Heart right ventricle (tissue), 16 donors: ENCODE measurements around the gene RAB34. TPM values are rescaled to one million over a fixed set of nuclear protein-coding genes. Genes with fewer than 3 reads are reported as not detected.

Experiments used
- ATAC-seq, 8 donors: fragments of 200-7000 bp; cut with Tn5 transposase; one replicate each; pipeline ENCODE4 v1.9.1; 2020; ENCODE audit warnings: mild to moderate bottlenecking in 8 of 8, moderate library complexity in 8 of 8, moderate number of reproducible peaks in 1 of 8
- DNase-seq, 2 donors: peaks; one replicate each; pipeline ENCODE4 v3.0.0-alpha.2; 2020
- H3K27ac ChIP-seq, 10 donors: fragments of 200-600 bp; sonication (generic) in 2 of 10; one replicate each; pipeline versions ENCODE4 v1.5.0 to v1.8.0; 2020 to 2022; ENCODE audit warnings: mild to moderate bottlenecking in 3 of 10
- H3K27me3 ChIP-seq, 7 donors: fragments of 200-600 bp; one replicate each; pipeline ENCODE4 v1.8.0; 2021 to 2022; ENCODE audit warnings: mild to moderate bottlenecking in 2 of 7
- H3K36me3 ChIP-seq, 9 donors: fragments of 200-600 bp; sonication (generic) in 1 of 9; one replicate each; pipeline versions ENCODE4 v1.5.0 to v1.8.0; 2020 to 2022; ENCODE audit warnings: mild to moderate bottlenecking in 2 of 9
- H3K4me1 ChIP-seq, 9 donors: fragments of 200-600 bp; sonication (generic) in 1 of 9; one replicate each; pipeline versions ENCODE4 v1.5.0 to v1.8.0; 2020 to 2022; ENCODE audit warnings: mild to moderate bottlenecking in 4 of 9
- H3K4me3 ChIP-seq, 10 donors: fragments of 200-600 bp; sonication (generic) in 2 of 10; one replicate each; pipeline versions ENCODE4 v1.5.0 to v1.8.0; 2020 to 2022; ENCODE audit warnings: mild to moderate bottlenecking in 7 of 10, moderate library complexity in 2 of 10
- H3K9me3 ChIP-seq, 11 donors: fragments of 200-600 bp in 10 of 11; sonication (generic) in 2 of 11; one replicate each; pipeline versions ENCODE4 v1.5.0 to v1.8.0; 2013 to 2022; ENCODE audit warnings: mild to moderate bottlenecking in 2 of 11, control low read depth in 1 of 11, moderate library complexity in 1 of 11
- CTCF ChIP-seq, 9 donors: fragments of 200-600 bp; sonication (generic) in 2 of 9; IDR thresholded peaks; one replicate each; pipeline versions ENCODE4 v1.5.0 to v1.8.0; 2021 to 2022; ENCODE audit warnings: antibody characterized with exemption in 9 of 9, mild to moderate bottlenecking in 5 of 9, moderate library complexity in 1 of 9
- WGBS, 2 donors: extraction: QIAGEN DNeasy Blood & Tissue Kit; methylation state at CpG; one replicate each; pipeline ENCODE4 v1.1.7; 2013; ENCODE audit warnings: inconsistent platforms in 1 of 2; 5-methylcytosine and 5-hydroxymethylcytosine counted together
- intact Hi-C, 10 donors: fragments of 100-400 bp; cut with DNase I; formaldehyde crosslinking; loops; one replicate each; pipeline versions ENCODE4 v1.11.1 to v1.14.2; 2022
- polyA plus RNA-seq, 2 donors: library from polyadenylated mRNA; stranded (reverse); fragments of 200-250 nt; gene quantifications; one replicate each; pipeline ENCODE4 v1.2.3, GENCODE V29; 2013
- total RNA-seq, 10 donors: library from RNA; stranded (reverse); fragmentation: NEBNext Ultra II Directional in 3 of 10; extraction: Animal tissue kit (Norgen Biotek cat#: 25700) in 3 of 10; gene quantifications; one replicate each; pipeline versions ENCODE4 v1.2.1 to v1.2.4, GENCODE V29; 2021 to 2023
- donor health status: Arrhythmogenic right ventricular cardiomyopathy.
- donor health status: ischemic (EF 13 %, LVEDD 7.1; RV severe dilation, severe dysfunction).
- donor health status: healthy with polysubstance abuse.
- donor health status: DM: no; HTN: yes; CAD: no.
- donor health status: DM: no; HTN: no; CAD: no.
- donor health status: ischemic (EF 25% LVEDD 6.9; RV normal size, moderate dysfunction).
- donor health status: ischemic (EF 25% LVEDD 5.7; RV mildly dilated, moderate dysfunction).
- donor health status: healthy.
- donor health status: DM: yes; HTN: yes; CAD: no.
- donor health status: Ischemic cardiomyopathy.
- donor health status: ischemic (EF 35%, LVEDD 5.7; RV mildly dilated, moderate dysfunction).
- donor health status: nonischemic (EF 11% LVEDD 7.7; RV severe dilation, severe dysfunction).
- donor health status: DM: yes; HTN: yes; CAD: no.
- donor health status: PGD.
- donor health status: ischemic (EF 29% LVEDD 5.4; RV normal size, mild dysfunction).
- donor health status: nonischemic (EF 23%, LVEDD 6.1; RV moderate dilation, normal function).

Gene RAB34
- total and polyA plus RNA-seq, 12 donors: 7.0 to 37.3 (median 11.8) TPM

DNA sequence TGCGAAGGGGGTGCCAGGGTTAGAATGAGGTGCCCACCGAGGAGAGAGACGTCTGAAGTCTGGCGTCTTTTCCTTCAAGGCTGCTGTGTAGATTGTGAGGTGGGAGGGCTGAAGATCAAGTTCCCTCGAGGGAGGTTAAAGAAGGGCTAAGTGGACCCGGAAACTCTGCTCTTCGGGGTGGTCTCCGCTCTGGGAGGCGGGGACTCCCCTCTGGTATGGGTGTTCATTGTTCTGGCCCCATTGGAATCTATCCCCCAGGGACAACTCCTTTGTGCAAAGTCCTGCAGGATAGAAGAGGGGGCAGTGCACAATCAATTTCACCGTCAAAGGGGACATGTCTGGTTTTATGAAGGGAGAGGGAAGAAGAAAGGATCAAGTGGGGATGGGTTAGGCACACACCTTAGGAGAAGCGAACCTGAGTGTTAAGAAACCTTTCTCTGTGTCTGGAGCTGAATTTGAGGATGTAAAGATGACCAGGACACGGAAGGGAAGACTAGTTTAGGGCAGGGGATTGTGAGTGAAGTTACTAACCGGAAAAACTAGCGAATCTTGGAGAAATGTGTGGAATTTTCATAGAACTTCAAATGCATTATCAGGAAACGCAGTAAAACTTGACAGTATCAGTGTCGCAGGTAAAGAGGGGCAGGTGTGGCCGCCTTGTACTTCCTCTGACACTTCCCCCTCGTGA lies 809 bp upstream of the RAB34 start:
- no peak for TF ChIP-seq CTCF (IDR thresholded peaks at IDR 0.05)
- H3K4me1 ChIP-seq: peaks cover 17 to 65% (median 53%) of the 10 kb centered on the region in 9 donors

DNA sequence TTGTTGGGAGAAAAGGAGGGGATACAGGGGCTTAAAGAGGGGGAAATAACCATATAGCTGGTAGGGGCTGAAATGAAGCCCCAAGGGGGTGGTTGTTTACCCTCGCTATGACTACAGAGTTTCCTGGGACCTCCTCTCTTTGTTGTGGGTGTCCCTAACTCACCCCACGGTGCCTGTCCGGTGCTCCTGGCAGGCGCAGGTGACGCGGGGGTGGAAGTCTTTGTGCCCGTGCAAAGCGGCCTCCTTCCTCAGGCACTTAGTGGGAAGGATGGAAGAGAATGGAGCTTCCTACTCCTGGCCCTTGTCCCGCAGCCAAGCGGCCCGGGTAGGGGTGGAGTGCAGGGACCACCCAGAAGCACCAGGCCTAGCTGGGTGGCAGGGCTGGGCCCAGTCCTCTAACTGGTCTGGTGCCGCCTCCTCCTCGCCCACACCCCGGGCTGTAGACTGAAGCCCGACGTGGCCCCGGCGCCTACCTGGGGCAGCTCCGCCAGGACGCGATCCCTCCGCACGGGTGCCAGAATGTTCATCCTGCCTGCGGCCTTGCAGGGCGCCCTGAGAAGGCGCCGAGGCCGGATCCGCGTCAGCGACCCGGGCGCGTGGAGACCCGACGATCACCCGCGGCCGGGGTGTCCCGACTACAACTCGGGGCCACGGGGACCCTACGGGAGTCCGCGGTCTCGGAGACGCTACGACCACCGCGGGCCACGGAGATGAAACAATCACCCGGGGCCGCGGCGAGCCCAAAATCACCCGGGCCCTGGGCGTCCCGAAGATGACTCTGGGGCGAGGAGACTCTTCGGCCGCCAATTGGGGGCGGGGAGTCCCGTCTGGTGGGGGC lies 709 bp downstream of the RAB34 start:
- H3K36me3 ChIP-seq: peaks cover 0 to 36% (median 6%) of the 10 kb centered on the region in 9 donors
- H3K9me3 ChIP-seq: no peaks in the 10 kb centered on the region
- H3K27me3 ChIP-seq: peaks cover 0 to 13% (median 7%) of the 10 kb centered on the region in 7 donors
- DNase-seq (peak in 1 of 2 donors; percentile 42), ATAC-seq (no peak)
- WGBS, 2 donors: 9 to 12% methylated on average over 63 of the region's 63 CpGs
- H3K27ac ChIP-seq: peak overlapping the region; percentile 61 to 95 (median 90)
- peaks cover 13 to 62% (median 49%) of the 10 kb centered on the region in 9 donors for H3K4me1 ChIP-seq
- peak overlapping the region; percentile 51 to 78 (median 65) for H3K4me3 ChIP-seq
- intact Hi-C loops: loop anchor here in 1 of 10 donors (5.0 kb wide), 1 partner anchor 70 kb away; the partner anchor contains the start of gene BLTP2
- no peak for TF ChIP-seq CTCF (IDR thresholded peaks at IDR 0.05)

More for the DNA sequence above, 809 bp upstream of the RAB34 start:
- peak overlapping the region in 9 of 10 donors; percentile 60 to 93 (median 72) for H3K4me3 ChIP-seq
- ATAC-seq: no peak
- peak overlapping the region; percentile 61 to 95 (median 90) for H3K27ac ChIP-seq
- peaks cover 0 to 13% (median 7%) of the 10 kb centered on the region in 7 donors for H3K27me3 ChIP-seq
- no peak for DNase-seq
- intact Hi-C loops: loop anchor here in 1 of 10 donors (5.0 kb wide), 1 partner anchor 71 kb away; the partner anchor contains the start of gene BLTP2
- H3K36me3 ChIP-seq: peaks cover 0 to 49% (median 20%) of the 10 kb centered on the region in 9 donors
- 48 to 52% methylated on average over 18 of the region's 18 CpGs for WGBS, 2 donors
- H3K9me3 ChIP-seq: no peaks in the 10 kb centered on the region

DNA sequence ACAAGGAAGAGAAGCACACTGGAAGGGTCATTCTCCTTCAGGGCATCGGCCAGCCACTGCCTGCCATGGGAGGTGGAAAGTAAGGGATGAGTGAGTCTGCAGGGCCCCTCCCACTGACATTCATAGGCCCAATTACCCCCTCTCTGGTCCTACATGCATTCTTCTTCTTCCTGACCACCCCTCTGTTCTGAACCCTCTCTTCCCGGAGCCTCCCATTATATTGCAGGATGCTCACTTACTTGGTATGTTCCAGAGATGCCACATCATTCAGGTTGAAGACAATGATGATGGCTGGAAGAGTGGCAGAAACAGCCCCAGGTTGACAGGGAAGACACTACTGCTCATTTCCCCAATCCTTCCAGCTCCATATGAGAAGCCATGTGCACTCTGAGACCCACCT lies 2.5 kb downstream of the RAB34 start:
- no peak for ATAC-seq
- no peak for DNase-seq
- TF ChIP-seq CTCF (IDR thresholded peaks at IDR 0.05): no peak
- 89 to 98% methylated on average over 2 of the region's 2 CpGs for WGBS, 2 donors
- Histone ChIP-seq H3K36me3 (peaks cover 0 to 24% (median 0%) of the 10 kb centered on the region in 9 donors), H3K4me3 (no peak overlapping the region), H3K27me3 (peaks cover 0 to 13% (median 7%) of the 10 kb centered on the region in 7 donors), H3K4me1 (peaks cover 0 to 57% (median 43%) of the 10 kb centered on the region in 9 donors), H3K9me3 (no peaks in the 10 kb centered on the region), H3K27ac (no peak overlapping the region)
- intact Hi-C loops: loop anchor here in 1 of 10 donors (5.0 kb wide), 1 partner anchor 68 kb away; the partner anchor contains the start of gene BLTP2

- H3K4me3 ChIP-seq: no peak overlapping the region
- peaks cover 0 to 59% (median 44%) of the 10 kb centered on the region in 9 donors for H3K4me1 ChIP-seq
- H3K36me3 ChIP-seq: peaks cover 0 to 24% (median 0%) of the 10 kb centered on the region in 9 donors
- no peaks in the 10 kb centered on the region for H3K9me3 ChIP-seq
- no peak for TF ChIP-seq CTCF (IDR thresholded peaks at IDR 0.05)
- no peak for DNase-seq
- intact Hi-C loops: no loop called here
- H3K27ac ChIP-seq: no peak overlapping the region
- no peak for ATAC-seq
- peaks cover 0 to 13% (median 7%) of the 10 kb centered on the region in 7 donors for H3K27me3 ChIP-seq
- WGBS, 2 donors: 93 to 96% methylated on average over 3 of the region's 3 CpGs
These were observed 3.4 kb downstream of the RAB34 start for GRCh38 chr17:28714281-28714680.
